ENCODE measurements around the gene TXNDC8.

Gene TXNDC8

GRCh38 chr9:110259566-110259965 lies 78.1 kb downstream of the TXNDC8 start:
- no peak for DNase-seq (ENCODE audit: low read depth, low spot score)
- Histone ChIP-seq H3K4me3 (no peak overlapping the region), H3K27ac (no peak overlapping the region), H3K9me3 (ENCODE audit: low read depth, low read length) (no peaks in the 10 kb centered on the region), H3K36me3 (ENCODE audit: insufficient read depth, low read length) (no peaks in the 10 kb centered on the region), H3K9ac (ENCODE audit: insufficient read length) (no peak overlapping the region)
- TF ChIP-seq POLR2AphosphoS5 (IDR thresholded peaks at IDR 0.05; ENCODE audit: borderline replicate concordance, low read depth, low read length) (no peak), EZH2 (IDR thresholded peaks at IDR 0.05) (no peak), FOXP2 (optimal IDR thresholded peaks at IDR 0.05; ENCODE audit: control extremely low read depth, extremely low read length, insufficient read depth) (no peak)

- no peak overlapping the region for H3K4me3 ChIP-seq
- no peak overlapping the region for H3K9ac ChIP-seq (ENCODE audit: insufficient read length)
- TF ChIP-seq EZH2 (IDR thresholded peaks at IDR 0.05) (no peak), POLR2AphosphoS5 (IDR thresholded peaks at IDR 0.05; ENCODE audit: borderline replicate concordance, low read depth, low read length) (no peak), FOXP2 (optimal IDR thresholded peaks at IDR 0.05; ENCODE audit: control extremely low read depth, extremely low read length, insufficient read depth) (no peak)
- H3K9me3 ChIP-seq (ENCODE audit: low read depth, low read length): no peaks in the 10 kb centered on the region
- H3K36me3 ChIP-seq (ENCODE audit: insufficient read depth, low read length): 0 out of 2 replicates have a peak, but pooled peaks cover 3% of the 10 kb centered on the region
- no peak overlapping the region for H3K27ac ChIP-seq
- no peak for DNase-seq (ENCODE audit: low read depth, low spot score)
These were observed 79.0 kb downstream of the TXNDC8 start for GRCh38 chr9:110258690-110259091.

- no peak for TF ChIP-seq FOXP2 (optimal IDR thresholded peaks at IDR 0.05; ENCODE audit: control extremely low read depth, extremely low read length, insufficient read depth)
- TF ChIP-seq EZH2 (IDR thresholded peaks at IDR 0.05): no peak
- TF ChIP-seq POLR2AphosphoS5 (IDR thresholded peaks at IDR 0.05; ENCODE audit: borderline replicate concordance, low read depth, low read length): no peak
- Histone ChIP-seq H3K36me3 (ENCODE audit: insufficient read depth, low read length) (0 out of 2 replicates have a peak, but pooled peaks cover 3% of the 10 kb centered on the region), H3K9ac (ENCODE audit: insufficient read length) (peak overlapping the region; percentile 69), H3K9me3 (ENCODE audit: low read depth, low read length) (no peaks in the 10 kb centered on the region), H3K4me3 (peak overlapping the region; percentile 93), H3K27ac (no peak overlapping the region)
- no peak for DNase-seq (ENCODE audit: low read depth, low spot score)
These were observed 79.7 kb downstream of the TXNDC8 start for GRCh38 chr9:110257956-110258355.

GRCh38 chr9:110257097-110257841 lies 80.4 kb downstream of the TXNDC8 start:
- TF ChIP-seq POLR2AphosphoS5 (IDR thresholded peaks at IDR 0.05; ENCODE audit: borderline replicate concordance, low read depth, low read length) (no peak), EZH2 (IDR thresholded peaks at IDR 0.05) (no peak), FOXP2 (optimal IDR thresholded peaks at IDR 0.05; ENCODE audit: control extremely low read depth, extremely low read length, insufficient read depth) (no peak)
- DNase-seq (ENCODE audit: low read depth, low spot score): no peak
- H3K9ac ChIP-seq (ENCODE audit: insufficient read length): peak overlapping the region; percentile 69

GRCh38 chr9:110256380-110257096 lies 81.1 kb downstream of the TXNDC8 start, which contains the start of gene TXN:
TSS of gene TXN (minus strand) at chr9:110256507. CDS start at chr9:110256435, 72 bp downstream.
- no peaks in the 10 kb centered on the region for H3K9me3 ChIP-seq (ENCODE audit: low read depth, low read length)

More at GRCh38 chr9:110257097-110257841, 80.4 kb downstream of the TXNDC8 start:
- H3K36me3 ChIP-seq (ENCODE audit: insufficient read depth, low read length): peaks cover 4% of the 10 kb centered on the region; the same call in 1 of the 2 replicates
- H3K4me3 ChIP-seq: peak overlapping the region; percentile 93
- no peaks in the 10 kb centered on the region for H3K9me3 ChIP-seq (ENCODE audit: low read depth, low read length)
- peak overlapping the region; percentile 29; the same call in 1 of the 2 replicates for H3K27ac ChIP-seq

GRCh38 chr9:110255463-110256379 lies 81.9 kb downstream of the TXNDC8 start:
- Histone ChIP-seq H3K9ac (ENCODE audit: insufficient read length) (peak overlapping the region; percentile 90), H3K9me3 (ENCODE audit: low read depth, low read length) (no peaks in the 10 kb centered on the region)
- DNase-seq (ENCODE audit: low read depth, low spot score): no peak

More at GRCh38 chr9:110256380-110257096, 81.1 kb downstream of the TXNDC8 start, which contains the start of gene TXN:
- TF ChIP-seq FOXP2 (optimal IDR thresholded peaks at IDR 0.05; ENCODE audit: control extremely low read depth, extremely low read length, insufficient read depth) (peak; percentile 27), POLR2AphosphoS5 (IDR thresholded peaks at IDR 0.05; ENCODE audit: borderline replicate concordance, low read depth, low read length) (peak; percentile 98), EZH2 (IDR thresholded peaks at IDR 0.05) (no peak)
- DNase-seq (ENCODE audit: low read depth, low spot score): peak; percentile 58
- H3K4me3 ChIP-seq: peak within 1 kb of the TSS; percentile 93
- H3K27ac ChIP-seq: peak within 1 kb of the TSS; percentile 73
- peak within 1 kb of the TSS; percentile 90 for H3K9ac ChIP-seq (ENCODE audit: insufficient read length)
- peaks cover 9% of the 10 kb centered on the region for H3K36me3 ChIP-seq (ENCODE audit: insufficient read depth, low read length)

GRCh38 chr9:110255034-110255462 lies 82.6 kb downstream of the TXNDC8 start:
- Histone ChIP-seq H3K36me3 (ENCODE audit: insufficient read depth, low read length) (peaks cover 21% of the 10 kb centered on the region), H3K27ac (no peak overlapping the region), H3K9me3 (ENCODE audit: low read depth, low read length) (no peaks in the 10 kb centered on the region), H3K4me3 (peak overlapping the region; percentile 93), H3K9ac (ENCODE audit: insufficient read length) (peak overlapping the region; percentile 90)
- TF ChIP-seq FOXP2 (optimal IDR thresholded peaks at IDR 0.05; ENCODE audit: control extremely low read depth, extremely low read length, insufficient read depth) (no peak), EZH2 (IDR thresholded peaks at IDR 0.05) (no peak), POLR2AphosphoS5 (IDR thresholded peaks at IDR 0.05; ENCODE audit: borderline replicate concordance, low read depth, low read length) (no peak)
- DNase-seq (ENCODE audit: low read depth, low spot score): no peak

More at GRCh38 chr9:110255463-110256379, 81.9 kb downstream of the TXNDC8 start:
- Histone ChIP-seq H3K27ac (peak overlapping the region; percentile 73; the same call in 1 of the 2 replicates), H3K4me3 (peak overlapping the region; percentile 93), H3K36me3 (ENCODE audit: insufficient read depth, low read length) (peaks cover 15% of the 10 kb centered on the region)
- TF ChIP-seq FOXP2 (optimal IDR thresholded peaks at IDR 0.05; ENCODE audit: control extremely low read depth, extremely low read length, insufficient read depth): no peak
- TF ChIP-seq EZH2 (IDR thresholded peaks at IDR 0.05): no peak
- TF ChIP-seq POLR2AphosphoS5 (IDR thresholded peaks at IDR 0.05; ENCODE audit: borderline replicate concordance, low read depth, low read length): no peak

Data from SK-N-MC (cell line).